G401 (cell line): Measurements from ENCODE around the gene SLC23A1. TPM values are rescaled to one million over a fixed set of nuclear protein-coding genes. Genes with fewer than 3 reads are reported as not detected.

Experiments used
- DNase-seq: peaks from one replicate; pipeline ENCODE4 v3.0.0-alpha.2; 2015; ENCODE audit warnings: low spot score
- in situ Hi-C: cut with HindIII; loops from 2 replicates; pipeline ENCODE4 v1.10.0; 2016; ENCODE audit warnings: low sequenced_read_pairs, mixed read lengths
- total RNA-seq: library from RNA; depleted of rRNA; stranded (reverse); fragments of >200 nt; shearing (Covaris generic); gene quantifications from 2 replicates; pipeline ENCODE4 v1.2.3, GENCODE V29; 2014; rRNA removed

SLC23A1 gene
- total RNA-seq: not detected in 2 replicates

DNA sequence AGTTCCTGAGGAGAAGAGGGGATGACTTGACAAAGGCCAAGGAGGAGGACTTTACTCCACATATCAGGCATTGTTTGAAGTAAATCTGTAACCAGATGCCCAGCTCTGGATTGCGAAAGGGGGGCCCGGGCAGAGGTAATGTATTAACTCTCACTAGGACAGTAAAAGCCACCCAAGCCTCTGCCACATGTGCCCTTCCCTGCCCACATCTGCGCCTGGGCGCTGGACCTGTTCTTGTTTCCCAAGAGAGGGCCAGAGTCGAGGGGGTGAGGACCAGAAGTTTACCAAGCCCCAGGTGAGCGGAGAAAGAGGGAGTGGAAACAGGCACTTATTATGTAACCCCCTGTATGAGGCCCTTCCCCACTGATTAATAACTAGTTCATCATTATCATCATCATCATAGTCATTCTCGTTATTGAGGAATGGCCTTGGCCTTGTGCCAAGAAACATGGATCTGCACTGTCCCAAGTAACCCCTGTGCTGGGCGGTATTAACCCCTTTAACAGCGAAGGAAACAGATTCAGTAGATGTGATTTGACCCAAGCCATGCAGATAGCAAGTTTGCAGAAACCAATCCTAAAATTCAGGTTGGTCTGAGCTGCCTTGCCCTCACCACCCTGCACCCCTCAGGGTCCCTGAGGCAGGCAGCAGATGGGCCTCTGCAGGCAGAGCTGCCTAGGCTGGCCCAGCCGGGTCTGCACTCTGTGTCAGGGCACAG lies at the start of gene SLC23A1:
TSS of gene SLC23A1 (minus strand) at position 23 of the 718 bp plus-strand sequence. CDS start 44 bp downstream, outside the sequence.
- DNase-seq: no peak
- in situ Hi-C loops: no loop called here

DNA sequence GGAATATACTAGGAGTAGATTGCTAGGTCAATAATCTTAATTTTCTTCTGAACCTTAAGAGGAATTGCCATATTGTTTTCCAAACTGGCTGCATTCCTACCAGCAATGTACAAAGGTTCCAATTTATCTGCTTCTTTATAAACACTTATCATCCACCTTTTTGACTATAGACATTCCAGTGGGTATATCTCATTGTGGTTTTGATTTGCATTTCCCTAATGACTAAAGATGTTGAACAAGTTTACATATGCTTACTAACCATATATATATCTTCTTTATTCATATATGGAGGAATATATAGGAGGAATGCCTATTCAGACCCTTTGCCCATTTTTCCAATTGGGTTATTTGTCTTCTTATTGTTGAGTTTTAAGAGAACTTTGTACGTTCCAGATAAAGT lies 48.6 kb upstream of the SLC23A1 start:
- DNase-seq: no peak
- in situ Hi-C loops: no loop called here

DNA sequence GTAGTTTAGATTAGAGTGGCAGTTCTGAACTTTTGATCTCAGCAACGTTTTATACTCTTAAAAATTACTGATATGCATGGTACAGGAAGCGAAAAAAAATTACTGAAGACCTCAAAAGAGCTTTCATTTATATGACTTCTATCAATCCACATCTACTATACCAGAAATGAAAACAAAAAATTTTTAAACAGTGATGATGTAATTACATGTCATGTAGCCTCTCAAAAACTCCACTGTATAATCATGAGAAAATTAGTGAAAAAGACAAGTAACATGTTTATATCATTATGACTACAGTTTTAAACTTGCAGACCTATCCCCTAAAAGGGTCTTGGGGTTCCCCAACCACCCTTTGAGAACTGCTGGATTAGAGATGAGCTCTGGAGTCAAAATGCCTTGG lies 46.9 kb upstream of the SLC23A1 start:
- no peak for DNase-seq
- in situ Hi-C loops: no loop called here

DNA sequence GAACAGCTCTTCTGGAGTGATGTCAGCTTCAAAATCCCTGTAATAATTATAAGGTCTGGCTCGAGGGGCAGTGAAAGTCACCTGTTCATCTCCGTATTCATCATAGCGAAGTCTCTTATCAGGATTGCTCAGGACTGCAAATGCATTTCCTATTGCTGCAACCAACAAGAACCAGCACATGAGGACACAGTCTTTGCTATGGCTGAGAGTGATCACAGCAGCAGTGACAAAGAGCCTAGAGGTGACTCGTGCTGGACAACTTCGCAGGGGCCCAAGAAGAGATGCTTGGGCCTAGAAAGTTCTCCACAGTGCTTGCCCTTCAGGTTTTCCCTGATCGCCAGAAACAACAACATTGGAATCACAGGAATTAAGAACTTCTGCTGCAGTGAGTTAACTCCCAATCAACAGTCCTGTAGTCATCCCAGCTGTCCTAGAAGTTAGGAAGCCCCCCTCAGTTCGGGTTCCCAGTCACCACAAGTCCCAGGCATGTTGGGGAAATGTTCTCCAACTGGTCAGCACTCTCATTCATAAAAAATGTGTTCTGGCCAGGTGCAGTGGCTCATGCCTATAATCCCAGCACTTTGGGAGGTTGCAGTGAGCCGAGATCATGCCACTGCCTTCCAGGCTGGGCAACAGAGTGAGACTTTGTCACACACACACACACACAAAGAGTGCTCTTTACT lies 43.2 kb upstream of the SLC23A1 start:
- in situ Hi-C loops: no loop called here
- no peak for DNase-seq

DNA sequence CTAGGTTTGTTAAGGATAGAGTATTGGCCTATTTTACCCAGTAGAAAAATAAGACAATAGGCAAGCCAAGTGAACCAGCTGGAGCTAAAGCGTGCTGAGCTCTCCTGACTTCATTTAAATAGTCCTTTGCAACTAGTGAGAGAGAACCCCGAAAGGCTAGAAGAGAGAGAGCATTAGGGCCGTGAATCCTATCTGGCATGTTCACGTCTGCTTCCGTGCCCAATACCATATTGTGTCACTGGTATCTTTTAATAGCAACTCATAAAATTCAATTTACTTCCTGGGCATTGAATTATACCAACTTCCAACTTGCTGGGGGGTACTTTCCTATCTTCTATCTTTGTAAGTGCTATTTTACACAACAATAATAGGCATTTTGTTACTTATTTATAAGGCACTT lies 42.4 kb upstream of the SLC23A1 start:
- no peak for DNase-seq

DNA sequence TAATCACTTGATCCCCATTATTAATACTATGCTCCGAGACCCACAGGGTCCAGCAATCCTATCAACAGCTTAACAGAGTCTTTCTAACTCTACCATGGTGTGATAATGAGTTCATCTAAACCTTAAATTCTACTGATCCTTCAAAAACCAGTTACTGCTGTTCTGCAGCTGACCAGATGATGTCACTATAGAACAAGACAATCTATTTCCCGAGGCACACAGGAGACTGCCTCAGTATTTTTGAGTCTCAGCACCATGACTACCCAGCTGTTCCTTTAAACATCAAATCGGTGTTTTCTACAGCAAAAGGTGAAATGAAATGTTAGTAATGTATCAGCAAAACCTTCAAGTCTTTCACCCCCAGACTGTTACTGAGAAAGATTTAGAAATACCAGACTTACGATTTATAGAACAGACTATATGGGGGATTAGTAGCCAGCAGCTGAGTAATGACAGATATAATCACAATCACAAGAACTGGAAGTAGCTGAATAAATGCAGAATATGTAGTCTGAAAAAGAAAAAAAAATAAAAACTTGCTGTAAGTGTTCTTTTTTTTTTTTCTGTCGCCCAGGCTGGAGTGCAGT lies 39.3 kb upstream of the SLC23A1 start:
- in situ Hi-C loops: no loop called here
- DNase-seq: peak; percentile 78

More for the DNA sequence above, 42.4 kb upstream of the SLC23A1 start:
- in situ Hi-C loops: no loop called here

DNA sequence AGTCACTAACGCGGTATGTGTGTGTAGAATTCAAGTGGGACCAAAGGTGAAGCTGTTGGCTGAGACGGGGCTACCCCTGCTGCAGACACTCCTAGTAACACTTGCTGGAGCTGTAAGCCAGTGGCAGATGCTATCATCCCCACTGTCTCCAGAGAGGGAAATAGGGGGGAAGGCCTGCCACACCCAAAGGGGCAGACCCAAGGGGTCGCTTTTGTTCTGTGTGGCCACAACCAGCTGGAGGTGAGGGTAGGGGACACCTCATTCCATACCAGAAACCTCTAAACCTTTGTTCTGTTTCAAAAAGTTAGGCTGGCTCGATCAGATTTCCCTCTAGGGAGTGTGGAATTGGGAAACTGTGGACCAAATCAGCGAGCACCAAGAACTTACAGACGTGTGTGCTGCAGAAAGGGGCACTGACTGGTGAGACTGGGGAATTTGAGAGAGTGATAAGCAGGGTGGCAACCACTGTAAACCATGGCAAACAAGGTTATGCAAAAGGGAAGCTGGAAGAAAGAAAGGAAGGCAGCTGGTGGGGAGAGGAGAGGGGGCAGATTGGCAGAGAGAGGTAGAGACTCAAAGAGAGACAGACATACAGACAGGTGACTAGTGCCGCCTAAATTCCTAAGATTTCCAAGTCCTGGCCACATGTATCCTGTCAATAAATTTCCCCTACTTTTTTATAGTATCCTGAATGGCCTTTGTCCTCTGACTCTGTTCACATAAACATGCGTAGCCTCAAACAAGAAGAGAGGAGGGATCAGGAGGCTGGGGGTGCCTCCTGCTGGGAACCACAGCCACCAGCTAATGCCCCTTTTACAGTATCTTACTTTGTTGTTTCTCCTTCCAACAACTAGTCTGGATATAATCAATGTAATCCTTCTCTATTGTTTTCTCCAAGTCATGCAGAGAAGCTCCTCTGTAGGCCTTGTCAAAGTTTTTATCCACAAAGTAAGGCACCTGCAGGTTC lies 36.4 kb upstream of the SLC23A1 start:
- DNase-seq: no peak
- in situ Hi-C loops: no loop called here

DNA sequence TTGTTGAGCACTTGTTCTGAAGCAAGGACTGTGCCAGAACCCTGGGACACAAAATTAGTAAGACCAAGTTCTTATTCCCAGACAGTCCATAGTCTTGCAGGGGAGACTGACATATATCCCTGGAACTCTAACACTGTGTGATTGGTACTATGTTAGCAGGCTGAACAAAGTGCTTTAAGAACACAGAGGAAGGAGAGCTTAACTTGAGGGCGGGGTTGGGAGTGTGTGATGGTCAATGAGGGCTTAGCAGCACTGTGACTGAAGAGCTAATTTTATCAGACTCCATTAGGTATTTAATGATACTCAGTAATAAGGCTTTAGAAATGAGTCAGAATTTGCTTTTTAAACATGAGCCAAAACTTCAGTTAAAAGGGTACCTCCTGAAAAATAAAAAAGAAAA lies 35.7 kb upstream of the SLC23A1 start:
- in situ Hi-C loops: no loop called here
- no peak for DNase-seq

DNA sequence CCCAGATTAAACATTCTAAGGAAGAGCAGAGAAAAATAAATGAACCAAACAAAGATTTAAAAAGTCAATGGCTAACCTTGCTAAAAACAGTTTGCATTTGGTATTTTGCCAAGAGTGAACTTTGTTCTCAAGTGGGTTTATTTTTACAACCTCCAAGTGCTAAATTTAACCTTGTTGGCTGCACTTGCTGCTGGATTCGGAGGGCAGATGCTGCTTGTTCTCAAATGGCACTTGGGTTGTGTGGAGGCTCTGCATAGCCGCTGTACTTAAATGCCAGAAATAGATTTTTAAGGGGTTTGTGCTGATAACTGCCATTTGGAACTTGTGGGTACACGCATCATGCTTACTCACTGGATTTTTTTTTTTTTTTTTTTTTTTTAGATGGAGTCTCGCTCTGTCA lies 34.1 kb upstream of the SLC23A1 start:
- peak; percentile 13 for DNase-seq
- in situ Hi-C loops: no loop called here

DNA sequence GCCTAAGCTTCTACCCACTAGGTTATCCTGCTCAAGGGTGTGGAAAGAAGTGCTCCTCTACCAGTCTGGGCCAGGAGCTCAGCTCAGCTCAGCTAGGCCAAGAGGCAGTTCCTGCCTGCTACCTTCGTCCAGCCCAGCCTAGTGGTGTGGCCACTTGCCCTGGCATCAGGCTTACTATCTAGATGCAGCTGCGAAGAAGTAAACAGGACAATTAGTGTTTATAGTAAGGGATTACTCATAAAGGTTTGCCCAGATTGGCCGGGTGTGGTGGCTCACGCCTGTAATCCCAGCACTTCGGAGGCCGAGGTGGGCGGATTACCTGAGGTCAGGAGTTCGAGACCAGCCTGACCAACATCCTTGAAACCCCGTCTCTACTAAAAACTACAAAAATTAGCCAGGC lies 33.6 kb upstream of the SLC23A1 start:
- DNase-seq: no peak
- in situ Hi-C loops: no loop called here

DNA sequence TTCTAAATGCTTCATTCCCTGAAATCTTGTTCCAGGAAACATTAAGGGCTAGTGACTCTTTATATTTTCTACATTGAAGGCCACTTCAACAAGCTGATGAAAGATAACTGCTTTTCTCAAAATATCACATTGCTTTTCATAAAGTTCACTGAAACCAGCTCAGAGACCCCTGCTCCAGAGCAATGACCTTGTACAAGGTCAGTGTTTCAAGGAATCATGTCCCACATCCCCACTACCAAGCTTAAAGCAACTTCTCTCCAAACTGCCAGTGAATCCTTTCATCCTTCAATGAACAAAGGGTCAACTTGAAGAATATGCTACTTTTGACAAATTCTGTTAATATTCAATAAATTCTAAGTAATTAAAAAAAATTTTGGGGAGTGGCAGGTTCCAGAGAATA lies 32.8 kb upstream of the SLC23A1 start:
- in situ Hi-C loops: no loop called here
- no peak for DNase-seq

DNA sequence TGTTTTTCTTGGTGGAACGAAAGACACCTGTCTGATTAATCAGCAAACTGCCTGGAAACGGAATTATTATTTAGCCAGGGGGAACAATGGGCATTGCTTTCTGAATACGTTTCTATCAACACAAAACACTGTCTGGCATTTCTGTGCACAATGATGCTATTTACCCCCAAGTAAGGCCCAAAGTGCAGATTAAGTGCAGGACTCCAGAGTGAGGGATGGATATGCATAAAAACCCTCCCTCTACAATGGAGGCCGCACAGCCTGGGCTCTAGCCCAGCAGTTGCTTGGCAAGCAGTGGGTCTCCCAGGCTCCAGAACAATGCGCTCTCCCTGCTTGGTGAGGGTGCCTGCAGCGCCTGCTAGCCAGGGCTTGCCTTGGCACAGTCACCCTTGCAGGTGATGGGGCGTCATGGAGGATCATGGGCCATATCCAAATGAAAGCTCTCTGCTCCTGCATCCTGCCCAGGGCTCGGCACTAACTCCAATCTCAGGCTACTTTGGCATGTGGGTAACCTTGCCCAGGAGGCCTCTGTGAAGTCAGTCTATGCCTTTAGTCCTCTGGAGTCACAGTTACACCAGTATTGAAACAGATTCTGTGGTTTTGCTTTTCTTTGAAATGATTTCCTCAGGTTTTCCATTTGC lies 32.2 kb upstream of the SLC23A1 start:
- DNase-seq: peak; percentile 80
- in situ Hi-C loops: no loop called here

DNA sequence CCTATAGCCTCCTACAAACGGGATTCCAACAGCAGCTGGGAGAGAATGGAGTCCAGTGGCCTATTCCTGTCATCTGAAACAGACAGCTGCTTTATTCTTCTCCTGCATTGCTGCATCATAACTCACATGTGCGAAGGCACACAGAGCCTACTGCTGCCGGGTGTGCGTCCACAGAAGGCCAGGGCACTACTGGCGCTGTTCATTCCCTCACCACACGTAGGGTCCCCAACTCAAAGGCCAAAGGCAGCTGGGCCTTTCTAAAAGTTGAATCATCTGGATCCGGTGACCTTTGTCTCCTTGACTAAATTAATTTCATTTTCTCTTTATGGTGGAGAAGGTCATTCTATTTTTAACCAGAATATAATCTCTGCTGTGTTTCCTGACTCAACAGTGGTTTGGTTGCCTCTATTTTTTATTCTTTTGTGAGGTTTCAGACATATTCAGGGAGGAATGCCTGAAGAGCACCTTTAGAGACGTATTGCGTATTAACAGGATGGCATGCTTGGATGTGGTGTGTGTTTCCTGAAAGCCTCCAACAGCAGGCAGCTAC lies 31.6 kb upstream of the SLC23A1 start:
- in situ Hi-C loops: no loop called here
- DNase-seq: no peak

DNA sequence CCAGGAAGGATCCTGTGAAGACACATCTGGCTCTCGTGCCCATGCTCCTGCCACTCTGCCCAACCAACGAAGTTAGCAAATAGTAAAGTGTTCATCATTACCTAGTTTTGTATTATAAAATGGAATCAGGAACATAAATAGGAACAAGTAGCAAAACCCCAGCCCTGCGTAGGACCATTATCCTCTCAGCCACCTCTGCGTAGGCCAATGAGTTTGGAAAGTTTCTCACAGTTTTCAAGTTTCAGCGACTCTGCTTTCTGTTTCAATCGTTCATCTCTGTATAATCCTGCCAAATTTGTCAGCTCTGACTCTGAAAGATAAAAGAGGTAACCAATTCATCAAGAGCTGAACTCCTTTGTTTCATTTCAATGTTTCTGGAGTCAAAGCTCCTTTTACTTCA lies 30.9 kb upstream of the SLC23A1 start:
- in situ Hi-C loops: no loop called here
- no peak for DNase-seq

DNA sequence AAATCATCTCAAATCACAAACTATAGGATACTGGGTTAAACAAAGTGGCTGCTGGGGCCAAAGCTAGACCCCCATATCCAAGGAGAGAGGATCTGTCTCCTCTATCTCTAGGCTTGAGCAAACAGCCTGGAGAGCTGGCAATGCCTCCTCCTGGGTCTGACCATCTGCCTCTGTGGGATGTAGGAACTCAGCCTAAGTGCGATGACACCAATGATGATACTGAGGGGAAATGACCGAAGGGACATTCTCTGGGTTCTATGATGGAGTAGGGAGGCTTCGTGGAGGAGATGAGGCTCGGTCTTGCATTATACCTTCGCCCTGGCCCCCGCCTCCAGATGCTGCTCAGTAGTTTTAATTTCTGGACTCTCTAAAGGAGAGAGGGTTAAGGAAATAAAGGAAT lies 30.1 kb upstream of the SLC23A1 start:
- peak; percentile 15 for DNase-seq
- in situ Hi-C loops: no loop called here

DNA sequence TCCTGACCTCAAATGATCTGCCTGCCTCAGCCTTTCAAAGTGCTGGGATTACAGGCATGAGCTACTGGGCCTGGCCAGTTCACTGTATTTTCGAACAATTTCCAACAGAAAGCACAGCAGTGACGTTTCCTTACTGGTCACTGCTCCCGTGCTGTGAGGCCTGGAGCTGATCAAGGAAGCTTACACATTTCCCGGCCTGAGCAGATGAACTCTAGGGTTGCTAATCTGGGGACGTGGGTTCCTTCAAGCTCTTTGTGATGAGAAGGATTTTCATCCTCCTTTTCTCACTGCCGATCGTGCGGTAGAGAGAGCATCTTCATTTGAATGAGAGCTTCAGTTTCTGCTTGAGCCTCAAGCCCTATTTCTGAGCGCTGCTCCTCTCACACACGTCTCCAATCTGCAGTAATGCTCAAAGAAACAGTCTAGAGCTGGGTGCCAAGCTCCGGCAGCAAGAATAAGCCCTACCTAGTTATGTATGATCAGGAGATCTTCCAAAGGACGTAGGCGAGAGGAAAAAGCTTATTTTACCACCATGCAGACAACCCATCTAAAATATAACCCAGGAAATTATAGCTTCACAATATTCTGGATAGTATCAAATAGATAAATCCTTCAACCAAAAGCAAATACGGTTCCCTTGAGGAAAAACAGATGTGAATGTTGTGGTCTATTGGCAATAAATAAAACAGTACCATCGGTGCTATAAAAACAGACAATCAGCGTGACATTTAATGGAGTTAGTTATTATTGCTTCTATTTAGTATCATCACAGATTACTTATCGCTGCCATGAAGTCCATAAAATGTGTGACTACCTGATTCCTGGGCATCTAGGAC lies 28.1 kb upstream of the SLC23A1 start:
- in situ Hi-C loops: no loop called here
- DNase-seq: no peak

DNA sequence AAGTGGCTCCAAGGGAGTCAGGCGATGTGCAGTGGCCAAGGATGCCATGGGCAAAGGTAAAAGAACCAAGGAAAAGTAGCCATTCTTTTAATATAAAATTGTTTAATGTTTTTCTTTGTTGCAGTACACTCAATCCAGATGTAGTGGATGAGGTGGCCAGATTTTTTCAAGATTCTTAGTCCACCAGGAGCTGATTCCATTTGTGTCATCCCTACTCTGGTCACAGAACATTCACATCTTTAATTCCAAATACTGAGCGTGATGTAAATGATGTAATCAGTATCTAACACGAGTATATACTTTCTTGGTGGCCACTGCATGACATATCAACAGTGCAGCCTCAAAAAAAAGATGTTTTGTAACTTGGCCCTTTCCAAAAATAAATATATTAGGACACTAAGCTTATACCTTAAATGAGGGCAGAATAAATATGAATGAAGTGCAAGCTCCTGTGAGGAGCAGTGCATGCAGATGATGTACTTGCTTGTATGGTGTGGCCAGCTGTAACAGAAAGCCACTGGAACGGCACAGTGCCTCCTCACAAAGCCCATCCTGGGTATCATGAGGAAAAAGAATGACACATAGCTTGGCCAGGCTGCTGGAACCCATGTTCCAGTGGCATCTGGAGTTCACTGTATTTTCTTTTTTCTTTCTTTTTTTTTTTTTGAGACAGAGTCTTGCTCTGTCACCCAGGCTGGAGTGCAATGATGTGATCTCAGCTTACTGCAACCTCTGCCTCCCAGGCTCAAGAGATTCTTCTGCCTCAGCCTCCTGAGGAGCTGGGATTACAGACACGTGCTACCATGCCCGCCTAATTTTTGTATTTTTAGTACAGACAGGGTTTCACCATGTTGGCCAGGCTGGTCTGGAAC lies 27.3 kb upstream of the SLC23A1 start:
- in situ Hi-C loops: no loop called here
- DNase-seq: no peak
